ENCODE measurements around the gene SLC22A23. TPM values are rescaled to one million over a fixed set of nuclear protein-coding genes. Genes with fewer than 3 reads are reported as not detected.
A peak's percentile ranks its signal among the peaks of the same experiment; 100 is the strongest.

Gene SLC22A23
- total RNA-seq, 2 donors from 2014 or later = 53.1 to 129 TPM

- WGBS = 48% methylated on average over 6 of the region's 6 CpGs
- H3K4me3 ChIP-seq = no peak overlapping the region
- H3K9me3 ChIP-seq = no peaks in the 10 kb centered on the region
- TF ChIP-seq, protein P1, sequence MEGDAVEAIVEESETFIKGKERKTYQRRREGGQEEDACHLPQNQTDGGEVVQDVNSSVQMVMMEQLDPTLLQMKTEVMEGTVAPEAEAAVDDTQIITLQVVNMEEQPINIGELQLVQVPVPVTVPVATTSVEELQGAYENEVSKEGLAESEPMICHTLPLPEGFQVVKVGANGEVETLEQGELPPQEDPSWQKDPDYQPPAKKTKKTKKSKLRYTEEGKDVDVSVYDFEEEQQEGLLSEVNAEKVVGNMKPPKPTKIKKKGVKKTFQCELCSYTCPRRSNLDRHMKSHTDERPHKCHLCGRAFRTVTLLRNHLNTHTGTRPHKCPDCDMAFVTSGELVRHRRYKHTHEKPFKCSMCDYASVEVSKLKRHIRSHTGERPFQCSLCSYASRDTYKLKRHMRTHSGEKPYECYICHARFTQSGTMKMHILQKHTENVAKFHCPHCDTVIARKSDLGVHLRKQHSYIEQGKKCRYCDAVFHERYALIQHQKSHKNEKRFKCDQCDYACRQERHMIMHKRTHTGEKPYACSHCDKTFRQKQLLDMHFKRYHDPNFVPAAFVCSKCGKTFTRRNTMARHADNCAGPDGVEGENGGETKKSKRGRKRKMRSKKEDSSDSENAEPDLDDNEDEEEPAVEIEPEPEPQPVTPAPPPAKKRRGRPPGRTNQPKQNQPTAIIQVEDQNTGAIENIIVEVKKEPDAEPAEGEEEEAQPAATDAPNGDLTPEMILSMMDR (IDR thresholded peaks at IDR 0.05) = no peak
- peak; percentile 18 for TF ChIP-seq POLR2AphosphoS5 (IDR thresholded peaks at IDR 0.05)
- peaks cover 10% of the 10 kb centered on the region for H3K4me1 ChIP-seq (replicated peaks)
- intact Hi-C loops (cut with DNase I) = no loop called here
- no peaks in the 10 kb centered on the region for H3K27me3 ChIP-seq (replicated peaks; ENCODE audit: insufficient read depth)
- peak overlapping the region; percentile 64 to 73 for H3K27ac ChIP-seq
- no peak for DNase-seq (ENCODE audit: low spot score)
- H3K36me3 ChIP-seq = no peaks in the 10 kb centered on the region
Observed at GRCh38 chr6:3501826-3502500, 45.1 kb upstream of the SLC22A23 start.

GRCh38 chr6:3500262-3501014 lies 43.6 kb upstream of the SLC22A23 start:
- TF ChIP-seq POLR2A (IDR thresholded peaks at IDR 0.05) (no peak), POLR2AphosphoS5 (IDR thresholded peaks at IDR 0.05) (peak; percentile 59)
- Histone ChIP-seq H3K27me3 (replicated peaks; ENCODE audit: insufficient read depth) (no peaks in the 10 kb centered on the region), H3K4me3 (no peak overlapping the region), H3K36me3 (no peaks in the 10 kb centered on the region), H3K27ac (peak overlapping the region; percentile 64 to 73), H3K9me3 (no peaks in the 10 kb centered on the region), H3K4me1 (replicated peaks) (peaks cover 10% of the 10 kb centered on the region)
- WGBS = 16% methylated on average over 7 of the region's 7 CpGs
- DNase-seq (ENCODE audit: low spot score) = peak; percentile 40
- intact Hi-C loops (cut with DNase I) = no loop called here

- H3K9me3 ChIP-seq = no peaks in the 10 kb centered on the region
- H3K27me3 ChIP-seq (replicated peaks; ENCODE audit: insufficient read depth) = no peaks in the 10 kb centered on the region
- DNase-seq (ENCODE audit: low spot score) = no peak
- intact Hi-C loops (cut with DNase I) = no loop called here
- WGBS = 87% methylated on average over 1 of the region's 1 CpG
- TF ChIP-seq POLR2AphosphoS5 (IDR thresholded peaks at IDR 0.05) (no peak), POLR2A (IDR thresholded peaks at IDR 0.05) (no peak)
- TF ChIP-seq, protein P1 (IDR thresholded peaks at IDR 0.05) = no peak
- no peaks in the 10 kb centered on the region for H3K36me3 ChIP-seq
- no peak overlapping the region for H3K27ac ChIP-seq
- H3K4me1 ChIP-seq (replicated peaks) = peaks cover 10% of the 10 kb centered on the region
- H3K4me3 ChIP-seq = no peak overlapping the region
Observed at GRCh38 chr6:3499603-3500002, 42.8 kb upstream of the SLC22A23 start.

DNA sequence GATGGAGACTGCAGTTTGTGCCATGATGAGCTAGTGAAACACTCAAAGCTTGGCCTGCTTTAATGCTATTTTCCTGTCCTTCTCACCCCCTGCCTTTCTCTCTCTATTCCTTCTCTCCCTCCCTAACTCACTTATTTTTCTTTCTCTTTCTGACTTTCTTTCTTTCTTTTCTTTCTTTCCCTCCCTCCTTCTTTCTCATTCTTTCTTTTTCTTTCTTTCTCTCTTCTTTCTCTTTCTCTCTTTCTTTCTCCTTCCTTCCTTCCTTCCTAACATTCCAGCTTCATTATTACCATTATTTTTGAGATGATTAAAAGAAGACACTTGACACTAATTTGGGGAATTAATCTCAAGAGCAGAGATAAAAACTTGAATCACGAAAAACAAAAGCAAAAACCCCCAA lies 39.5 kb upstream of the SLC22A23 start:
- Histone ChIP-seq H3K27me3 (replicated peaks; ENCODE audit: insufficient read depth) (no peaks in the 10 kb centered on the region), H3K36me3 (no peaks in the 10 kb centered on the region), H3K9me3 (no peaks in the 10 kb centered on the region), H3K4me3 (no peak overlapping the region), H3K4me1 (replicated peaks) (peaks cover 10% of the 10 kb centered on the region), H3K27ac (no peak overlapping the region)
- WGBS = 98% methylated on average over 1 of the region's 1 CpG
- TF ChIP-seq POLR2A (IDR thresholded peaks at IDR 0.05) = no peak
- TF ChIP-seq, protein P1 (IDR thresholded peaks at IDR 0.05) = no peak
- TF ChIP-seq POLR2AphosphoS5 (IDR thresholded peaks at IDR 0.05) = no peak
- intact Hi-C loops (cut with DNase I) = no loop called here
- DNase-seq (ENCODE audit: low spot score) = no peak

GRCh38 chr6:3494391-3495100 lies 37.7 kb upstream of the SLC22A23 start:
- Histone ChIP-seq H3K36me3 (no peaks in the 10 kb centered on the region), H3K27me3 (replicated peaks; ENCODE audit: insufficient read depth) (no peaks in the 10 kb centered on the region), H3K9me3 (no peaks in the 10 kb centered on the region), H3K4me1 (replicated peaks) (peaks cover 1% of the 10 kb centered on the region), H3K27ac (no peak overlapping the region), H3K4me3 (no peak overlapping the region)
- no peak for TF ChIP-seq POLR2A (IDR thresholded peaks at IDR 0.05)
- TF ChIP-seq, protein P1 (IDR thresholded peaks at IDR 0.05) = peak in 1 of 4 experiments; percentile 9
- TF ChIP-seq POLR2AphosphoS5 (IDR thresholded peaks at IDR 0.05) = peak; percentile 92
- intact Hi-C loops (cut with DNase I) = no loop called here
- DNase-seq (ENCODE audit: low spot score) = peak; percentile 79
- WGBS = 55% methylated on average over 7 of the region's 7 CpGs
